NB4 (cell line): ENCODE results near the gene COL26A1.

Experiments used
- DNase-seq: peaks from one replicate; pipeline ENCODE4 v3.0.0; 2010; ENCODE audit warnings: low read depth
- H3K4me3 ChIP-seq: one replicate; pipeline ENCODE4 v1.5.1; 2011; ENCODE audit warnings: mild to moderate bottlenecking, low read depth, low read length, moderate library complexity
- MYC ChIP-seq: IDR thresholded peaks from 2 replicates; pipeline ENCODE4 v1.6.1; 2011; ENCODE audit warnings: low read depth, low read length
- POLR2A ChIP-seq: IDR thresholded peaks from 2 replicates; pipeline ENCODE4 v1.6.1; 2011; ENCODE audit warnings: mild to moderate bottlenecking; ENCODE audit not compliant: insufficient read length; ENCODE audit errors: extremely low read depth
- TF ChIP-seq, protein P1 (sequence below): IDR thresholded peaks from one replicate; pipeline ENCODE4 v1.5.1; 2012; ENCODE audit warnings: low read depth, low read length
- TF ChIP-seq, protein P2 (sequence below): IDR thresholded peaks from 2 replicates; pipeline ENCODE4 v1.6.1; 2011; ENCODE audit warnings: low read depth, low read length

COL26A1 gene

DNA sequence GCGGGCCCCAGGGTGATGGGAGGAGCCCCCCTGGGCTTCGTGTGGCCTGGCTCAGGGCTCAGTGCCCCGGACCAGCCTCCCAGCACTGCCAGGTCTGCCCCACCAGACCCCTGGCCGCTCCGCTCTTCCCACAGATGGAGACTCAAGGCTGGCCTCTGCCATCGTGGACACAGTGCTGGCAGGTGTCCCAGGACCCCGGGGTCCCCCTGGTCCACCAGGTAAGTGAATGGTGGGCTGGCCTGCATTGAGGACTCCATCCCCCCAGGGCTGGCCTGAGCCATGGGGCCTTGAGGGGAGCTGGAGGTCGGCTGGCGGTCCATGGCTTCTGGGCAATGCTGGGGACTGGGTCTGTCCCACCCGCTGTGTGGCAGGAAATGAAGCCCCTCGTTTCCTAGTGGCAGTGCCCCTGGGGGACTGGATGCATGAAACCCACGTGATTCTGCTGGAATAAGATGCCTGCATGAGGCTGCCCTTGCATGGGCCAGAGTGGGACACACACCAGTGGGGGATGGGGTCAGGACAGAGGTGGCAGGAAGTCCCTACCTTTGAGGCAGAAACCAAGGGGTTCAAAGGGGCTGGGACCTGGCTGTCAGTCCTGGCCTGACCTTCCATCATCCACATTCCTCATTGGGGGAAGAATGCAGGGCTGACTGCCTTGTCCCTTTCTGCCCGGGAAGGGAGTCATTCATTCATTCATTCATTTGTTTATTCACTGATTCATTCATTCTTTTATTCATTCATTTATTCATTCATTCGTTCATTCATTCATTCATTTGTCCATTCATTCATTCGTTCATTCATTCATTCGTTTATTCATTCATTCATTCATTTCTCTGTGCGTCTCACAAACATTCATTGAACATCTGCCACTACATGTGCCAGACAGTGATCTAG lies 184.6 kb downstream of the COL26A1 start:
- TF ChIP-seq POLR2A = no peak
- TF ChIP-seq, protein P1, sequence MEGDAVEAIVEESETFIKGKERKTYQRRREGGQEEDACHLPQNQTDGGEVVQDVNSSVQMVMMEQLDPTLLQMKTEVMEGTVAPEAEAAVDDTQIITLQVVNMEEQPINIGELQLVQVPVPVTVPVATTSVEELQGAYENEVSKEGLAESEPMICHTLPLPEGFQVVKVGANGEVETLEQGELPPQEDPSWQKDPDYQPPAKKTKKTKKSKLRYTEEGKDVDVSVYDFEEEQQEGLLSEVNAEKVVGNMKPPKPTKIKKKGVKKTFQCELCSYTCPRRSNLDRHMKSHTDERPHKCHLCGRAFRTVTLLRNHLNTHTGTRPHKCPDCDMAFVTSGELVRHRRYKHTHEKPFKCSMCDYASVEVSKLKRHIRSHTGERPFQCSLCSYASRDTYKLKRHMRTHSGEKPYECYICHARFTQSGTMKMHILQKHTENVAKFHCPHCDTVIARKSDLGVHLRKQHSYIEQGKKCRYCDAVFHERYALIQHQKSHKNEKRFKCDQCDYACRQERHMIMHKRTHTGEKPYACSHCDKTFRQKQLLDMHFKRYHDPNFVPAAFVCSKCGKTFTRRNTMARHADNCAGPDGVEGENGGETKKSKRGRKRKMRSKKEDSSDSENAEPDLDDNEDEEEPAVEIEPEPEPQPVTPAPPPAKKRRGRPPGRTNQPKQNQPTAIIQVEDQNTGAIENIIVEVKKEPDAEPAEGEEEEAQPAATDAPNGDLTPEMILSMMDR = no peak
- no peak for TF ChIP-seq MYC
- TF ChIP-seq, protein P2, sequence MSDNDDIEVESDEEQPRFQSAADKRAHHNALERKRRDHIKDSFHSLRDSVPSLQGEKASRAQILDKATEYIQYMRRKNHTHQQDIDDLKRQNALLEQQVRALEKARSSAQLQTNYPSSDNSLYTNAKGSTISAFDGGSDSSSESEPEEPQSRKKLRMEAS = no peak
- no peak for DNase-seq
- H3K4me3 ChIP-seq = no peak overlapping the region

DNA sequence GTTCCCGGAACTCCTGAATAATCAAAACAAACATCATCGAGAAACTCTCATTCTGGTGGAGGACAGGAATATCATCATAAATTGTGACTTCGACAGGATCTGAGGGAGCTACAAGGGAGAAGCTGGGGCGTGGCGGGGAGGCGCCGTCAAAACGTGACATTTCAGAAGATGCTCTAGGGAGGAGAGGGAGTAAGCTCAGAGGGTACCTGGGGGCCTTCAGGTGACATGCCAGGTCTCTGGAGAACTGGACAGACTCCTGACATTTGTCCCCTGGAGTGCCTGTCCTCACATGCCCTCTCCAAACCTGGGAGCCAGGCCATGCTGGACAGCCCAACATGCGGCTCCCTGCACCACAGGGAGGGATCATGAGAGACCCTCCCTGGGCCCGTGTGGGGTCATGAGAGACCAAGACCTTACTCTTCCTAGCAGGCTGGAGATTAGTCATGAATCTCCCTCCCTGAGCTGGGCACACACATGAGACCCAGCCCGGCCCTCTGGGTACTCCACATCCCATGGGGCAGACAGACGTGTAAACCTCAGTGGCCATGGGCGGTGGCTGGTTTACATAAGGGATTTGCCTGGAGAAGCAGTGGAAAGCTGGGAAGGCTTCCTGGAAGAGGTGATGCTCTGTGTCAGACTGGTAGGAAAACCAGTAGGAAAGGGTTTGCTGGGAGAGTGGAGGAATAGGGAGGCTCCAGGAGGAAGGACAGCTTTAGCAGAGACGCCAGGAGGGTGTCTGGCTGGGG lies 185.4 kb downstream of the COL26A1 start:
- TF ChIP-seq, protein P2 = no peak
- TF ChIP-seq, protein P1 = no peak
- no peak for TF ChIP-seq POLR2A
- TF ChIP-seq MYC = no peak
- H3K4me3 ChIP-seq = no peak overlapping the region
- DNase-seq = no peak

DNA sequence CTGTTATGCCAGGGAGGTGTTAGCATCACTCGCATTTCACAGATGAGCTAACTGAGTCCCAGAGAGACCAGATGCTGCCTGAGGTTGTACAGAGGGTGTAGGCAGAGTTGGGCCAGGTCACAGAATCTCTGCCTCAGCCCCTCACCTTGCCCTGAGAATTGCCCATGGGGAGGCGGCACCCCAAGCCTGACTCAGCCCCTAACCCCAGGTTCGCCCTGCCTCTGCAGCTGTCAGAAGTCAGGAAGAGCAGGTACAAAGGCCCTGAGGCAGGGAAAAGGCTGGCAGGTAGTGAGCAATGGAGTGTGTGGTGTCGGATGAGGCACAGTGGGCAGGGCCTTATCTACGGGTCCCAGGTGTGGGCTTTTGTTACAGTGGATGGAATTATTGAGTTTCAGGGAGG lies 187.1 kb downstream of the COL26A1 start:
- DNase-seq = no peak
- TF ChIP-seq, protein P2 = no peak
- TF ChIP-seq MYC = no peak
- TF ChIP-seq POLR2A = no peak
- TF ChIP-seq, protein P1 = no peak
- no peak overlapping the region for H3K4me3 ChIP-seq

DNA sequence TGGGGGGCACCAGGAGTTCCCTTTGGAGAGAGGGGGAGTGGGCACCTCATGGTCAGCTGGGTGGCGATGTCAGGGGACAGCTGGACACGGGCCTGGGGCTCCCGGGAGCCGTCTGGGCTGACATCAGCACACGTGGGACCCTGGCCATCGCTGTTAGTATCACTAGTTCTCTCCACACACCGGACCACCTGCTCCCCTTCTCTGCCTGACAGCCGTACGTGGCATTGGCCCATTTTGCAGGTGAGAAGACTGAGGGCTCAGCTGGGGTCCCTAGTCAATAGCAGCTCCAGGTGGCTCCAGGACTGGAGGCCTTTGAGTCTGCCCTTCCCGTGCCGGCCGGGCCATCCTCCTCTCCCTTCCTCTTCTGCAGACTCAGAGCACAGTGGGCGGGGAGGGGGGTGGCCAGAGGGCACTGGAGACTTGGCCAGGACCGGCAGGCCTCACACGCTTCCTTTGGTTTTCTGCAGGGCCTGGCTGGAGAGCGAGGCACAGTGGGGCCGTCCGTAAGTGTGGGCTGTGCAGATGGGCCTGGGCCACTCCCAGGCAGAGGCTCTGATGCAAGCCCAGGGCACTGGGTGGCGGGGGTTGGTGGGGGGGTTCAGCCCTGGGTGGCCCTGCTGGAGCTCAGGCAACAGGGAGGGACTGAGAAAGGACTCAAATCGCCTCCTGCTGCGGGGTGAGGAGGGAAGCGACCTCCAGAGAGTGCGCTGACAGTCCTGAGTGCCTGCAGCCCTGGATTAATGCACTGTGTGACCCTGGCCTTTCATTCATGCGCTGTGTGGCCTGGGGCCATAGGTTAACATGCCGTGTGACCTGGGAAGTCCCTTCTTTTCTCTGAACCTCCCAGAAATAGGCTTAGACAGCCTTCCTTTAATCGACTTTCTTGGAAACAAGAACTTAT lies 188.2 kb downstream of the COL26A1 start:
- TF ChIP-seq, protein P2 = no peak
- TF ChIP-seq MYC = no peak
- TF ChIP-seq, protein P1 = no peak
- no peak for TF ChIP-seq POLR2A
- no peak overlapping the region for H3K4me3 ChIP-seq
- DNase-seq = peak; percentile 39

DNA sequence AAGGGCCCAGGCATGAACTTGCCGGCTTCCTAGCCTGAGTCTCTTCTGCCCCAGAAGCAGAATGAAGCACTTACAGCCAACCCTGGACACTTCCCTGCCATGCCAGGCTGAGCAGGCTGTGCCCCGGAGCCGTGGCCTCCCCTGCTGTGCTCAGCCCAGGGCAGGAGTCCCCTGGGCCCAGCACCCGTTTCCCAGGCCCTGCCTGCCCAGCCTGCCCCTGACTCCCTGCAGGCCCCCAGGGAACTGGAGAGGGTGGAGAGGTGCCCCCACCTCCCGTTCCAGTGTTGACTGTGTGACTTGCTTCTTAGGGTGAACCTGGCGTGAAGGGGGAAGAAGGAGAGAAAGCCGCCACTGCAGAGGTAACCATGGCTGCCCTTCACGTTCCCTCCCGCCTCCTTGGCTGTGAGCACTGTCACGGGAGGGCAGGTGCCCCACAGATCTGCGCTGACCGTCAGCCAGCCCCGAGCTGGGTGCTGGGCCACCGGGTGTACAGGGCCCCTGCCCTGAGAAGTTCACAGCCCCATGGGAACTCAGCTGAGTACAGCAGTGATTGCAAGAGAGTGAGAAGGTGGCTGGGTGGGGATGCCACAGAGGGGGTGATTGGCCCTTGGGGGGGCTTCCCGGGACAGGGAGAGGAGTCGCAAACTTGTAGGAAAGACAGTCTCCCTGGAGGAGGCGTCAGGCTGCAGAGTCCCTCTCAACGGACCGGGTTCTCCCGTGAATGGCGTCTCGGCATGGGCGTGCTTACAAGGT lies 190.5 kb downstream of the COL26A1 start:
- no peak for TF ChIP-seq MYC
- TF ChIP-seq, protein P2 = no peak
- TF ChIP-seq, protein P1 = no peak
- no peak for TF ChIP-seq POLR2A
- H3K4me3 ChIP-seq = no peak overlapping the region
- peak; percentile 27 for DNase-seq
